Prostate gland (tissue), 2 donors: ENCODE results near the gene PCSK6. TPM values are rescaled to one million over a fixed set of nuclear protein-coding genes. Genes with fewer than 3 reads are reported as not detected.

ENCODE experiments used
- DNase-seq: peaks from one replicate; pipeline ENCODE4 v3.0.0-alpha.2; 2019; ENCODE audit warnings: low spot score
- H3K27ac ChIP-seq, 2 donors: fragments of 200-600 bp; sonication (generic); 2 replicates each; pipeline ENCODE4 v1.5.1; 2017 to 2019
- H3K27me3 ChIP-seq: fragments of 200-600 bp; sonication (generic); replicated peaks from 2 replicates; pipeline ENCODE4 v1.5.1; 2019; ENCODE audit not compliant: insufficient read depth
- H3K36me3 ChIP-seq, 2 donors: fragments of 200-600 bp; sonication (generic); 1 replicate in 1 of 2; 2 replicates in 1 of 2; pipeline versions ENCODE4 v1.5.1 to v1.8.1; 2017 to 2019
- H3K4me1 ChIP-seq: fragments of 200-600 bp; sonication (generic); replicated peaks from 2 replicates; pipeline ENCODE4 v1.5.1; 2019
- H3K4me3 ChIP-seq, 2 donors: fragments of 200-600 bp; sonication (generic); 2 replicates each; pipeline ENCODE4 v1.5.1; 2017 to 2019
- H3K9me3 ChIP-seq: fragments of 200-600 bp; sonication (generic); 2 replicates; pipeline ENCODE4 v1.5.1; 2017
- CTCF ChIP-seq, 4 experiments: fragments of 200-600 bp in 2 of 4; fragments of 450-650 bp in 2 of 4; sonication (generic) in 2 of 4; IDR thresholded peaks; 1 replicate in 3 of 4; 2 replicates in 1 of 4; pipeline ENCODE4 v1.5.1; 2016 to 2019; ENCODE audit warnings: antibody characterized with exemption in 4 of 4, mild to moderate bottlenecking in 2 of 4, moderate library complexity in 2 of 4
- POLR2A ChIP-seq: fragments of 450-650 bp; IDR thresholded peaks from one replicate; pipeline ENCODE4 v1.6.1; 2016; ENCODE audit warnings: antibody characterized with exemption, mild to moderate bottlenecking
- POLR2AphosphoS5 ChIP-seq: sonication (generic); formaldehyde crosslinking; IDR thresholded peaks from one replicate; pipeline ENCODE4 v1.6.1; 2017; ENCODE audit warnings: antibody characterized with exemption
- WGBS: methylation state at CpG from one replicate; pipeline ENCODE4 v1.1.5; 2018; 5-methylcytosine and 5-hydroxymethylcytosine counted together
- intact Hi-C: fragments of 100-400 bp; cut with DNase I; formaldehyde crosslinking; loops from one replicate; pipeline ENCODE4 v1.14.2; 2022
- total RNA-seq, 2 donors: library from RNA; depleted of rRNA; stranded (reverse); fragments of >200 nt; gene quantifications; one replicate each; pipeline ENCODE4 v1.1.0, GENCODE V29; 2016

Gene PCSK6
- total RNA-seq, 2 donors from 2014 or later, result 4.4 to 84.1 TPM

GRCh38 chr15:101477851-101478362 is 11.6 kb downstream of the PCSK6 start:
- Histone ChIP-seq H3K4me3 (no peak overlapping the region), H3K4me1 (no peaks in the 10 kb centered on the region), H3K9me3 (no peaks in the 10 kb centered on the region), H3K27ac (no peak overlapping the region), H3K27me3 (no peaks in the 10 kb centered on the region), H3K36me3 (no peaks in the 10 kb centered on the region)
- no peak for DNase-seq
- TF ChIP-seq POLR2AphosphoS5 (no peak), POLR2A (no peak), CTCF (IDR thresholded peaks at IDR 0.05) (no peak)
- intact Hi-C loops, result no loop called here
- 89% methylated on average over 5 of the region's 5 CpGs for WGBS

GRCh38 chr15:101476756-101477155 is 12.8 kb downstream of the PCSK6 start:
- Histone ChIP-seq H3K27ac (no peak overlapping the region), H3K9me3 (no peaks in the 10 kb centered on the region), H3K4me3 (no peak overlapping the region), H3K27me3 (no peaks in the 10 kb centered on the region), H3K4me1 (no peaks in the 10 kb centered on the region), H3K36me3 (no peaks in the 10 kb centered on the region)
- TF ChIP-seq POLR2A (no peak), CTCF (IDR thresholded peaks at IDR 0.05) (no peak), POLR2AphosphoS5 (no peak)
- 92% methylated on average over 10 of the region's 10 CpGs for WGBS
- intact Hi-C loops, result no loop called here
- no peak for DNase-seq

GRCh38 chr15:101474983-101475382 is 14.5 kb downstream of the PCSK6 start:
- no peaks in the 10 kb centered on the region for H3K9me3 ChIP-seq
- H3K27ac ChIP-seq, result no peak overlapping the region
- no peaks in the 10 kb centered on the region for H3K27me3 ChIP-seq
- no peak for DNase-seq
- TF ChIP-seq POLR2A (no peak), POLR2AphosphoS5 (no peak), CTCF (IDR thresholded peaks at IDR 0.05) (no peak)
- no peaks in the 10 kb centered on the region for H3K36me3 ChIP-seq
- WGBS, result 88% methylated on average over 7 of the region's 7 CpGs
- H3K4me1 ChIP-seq, result no peaks in the 10 kb centered on the region
- intact Hi-C loops, result no loop called here
- no peak overlapping the region for H3K4me3 ChIP-seq

- no peaks in the 10 kb centered on the region for H3K9me3 ChIP-seq
- H3K27me3 ChIP-seq, result no peaks in the 10 kb centered on the region
- H3K4me1 ChIP-seq, result no peaks in the 10 kb centered on the region
- 86% methylated on average over 10 of the region's 10 CpGs for WGBS
- no peak overlapping the region for H3K27ac ChIP-seq
- intact Hi-C loops, result no loop called here
- TF ChIP-seq CTCF (IDR thresholded peaks at IDR 0.05), result no peak
- no peak for TF ChIP-seq POLR2A
- TF ChIP-seq POLR2AphosphoS5, result no peak
- H3K36me3 ChIP-seq, result no peaks in the 10 kb centered on the region
- H3K4me3 ChIP-seq, result no peak overlapping the region
- DNase-seq, result no peak
Measured at GRCh38 chr15:101474233-101474632, 15.3 kb downstream of the PCSK6 start.

GRCh38 chr15:101472033-101472432 is 17.5 kb downstream of the PCSK6 start:
- DNase-seq, result no peak
- H3K27me3 ChIP-seq, result no peaks in the 10 kb centered on the region
- no peak overlapping the region for H3K27ac ChIP-seq
- no peak overlapping the region for H3K4me3 ChIP-seq
- WGBS, result 79% methylated on average over 13 of the region's 13 CpGs
- TF ChIP-seq POLR2AphosphoS5, result no peak
- TF ChIP-seq CTCF (IDR thresholded peaks at IDR 0.05), result no peak
- no peak for TF ChIP-seq POLR2A
- no peaks in the 10 kb centered on the region for H3K36me3 ChIP-seq
- no peaks in the 10 kb centered on the region for H3K4me1 ChIP-seq
- intact Hi-C loops, result no loop called here
- no peaks in the 10 kb centered on the region for H3K9me3 ChIP-seq
